ENCODE data around the gene SASS6.
"Not testable (repeated sequence)": the region's sequence is repeated elsewhere in the genome, so short reads cannot be mapped to it uniquely, and the experiment has no call there.

GRCh38 chr1:100047235-100047708, 85.5 kb downstream of the SASS6 start:
- TF ChIP-seq, protein P1, sequence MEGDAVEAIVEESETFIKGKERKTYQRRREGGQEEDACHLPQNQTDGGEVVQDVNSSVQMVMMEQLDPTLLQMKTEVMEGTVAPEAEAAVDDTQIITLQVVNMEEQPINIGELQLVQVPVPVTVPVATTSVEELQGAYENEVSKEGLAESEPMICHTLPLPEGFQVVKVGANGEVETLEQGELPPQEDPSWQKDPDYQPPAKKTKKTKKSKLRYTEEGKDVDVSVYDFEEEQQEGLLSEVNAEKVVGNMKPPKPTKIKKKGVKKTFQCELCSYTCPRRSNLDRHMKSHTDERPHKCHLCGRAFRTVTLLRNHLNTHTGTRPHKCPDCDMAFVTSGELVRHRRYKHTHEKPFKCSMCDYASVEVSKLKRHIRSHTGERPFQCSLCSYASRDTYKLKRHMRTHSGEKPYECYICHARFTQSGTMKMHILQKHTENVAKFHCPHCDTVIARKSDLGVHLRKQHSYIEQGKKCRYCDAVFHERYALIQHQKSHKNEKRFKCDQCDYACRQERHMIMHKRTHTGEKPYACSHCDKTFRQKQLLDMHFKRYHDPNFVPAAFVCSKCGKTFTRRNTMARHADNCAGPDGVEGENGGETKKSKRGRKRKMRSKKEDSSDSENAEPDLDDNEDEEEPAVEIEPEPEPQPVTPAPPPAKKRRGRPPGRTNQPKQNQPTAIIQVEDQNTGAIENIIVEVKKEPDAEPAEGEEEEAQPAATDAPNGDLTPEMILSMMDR (IDR thresholded peaks at IDR 0.05; ENCODE audit: low read depth, low read length, missing input control) = not testable (repeated sequence)
- TF ChIP-seq JUND (IDR thresholded peaks at IDR 0.05); FOXA1 (IDR thresholded peaks at IDR 0.05); GABPA (IDR thresholded peaks at IDR 0.05 in 1 of 2, conservative IDR thresholded peaks at IDR 0.05 in 1 of 2): not testable (repeated sequence)
- TF ChIP-seq, protein P2, sequence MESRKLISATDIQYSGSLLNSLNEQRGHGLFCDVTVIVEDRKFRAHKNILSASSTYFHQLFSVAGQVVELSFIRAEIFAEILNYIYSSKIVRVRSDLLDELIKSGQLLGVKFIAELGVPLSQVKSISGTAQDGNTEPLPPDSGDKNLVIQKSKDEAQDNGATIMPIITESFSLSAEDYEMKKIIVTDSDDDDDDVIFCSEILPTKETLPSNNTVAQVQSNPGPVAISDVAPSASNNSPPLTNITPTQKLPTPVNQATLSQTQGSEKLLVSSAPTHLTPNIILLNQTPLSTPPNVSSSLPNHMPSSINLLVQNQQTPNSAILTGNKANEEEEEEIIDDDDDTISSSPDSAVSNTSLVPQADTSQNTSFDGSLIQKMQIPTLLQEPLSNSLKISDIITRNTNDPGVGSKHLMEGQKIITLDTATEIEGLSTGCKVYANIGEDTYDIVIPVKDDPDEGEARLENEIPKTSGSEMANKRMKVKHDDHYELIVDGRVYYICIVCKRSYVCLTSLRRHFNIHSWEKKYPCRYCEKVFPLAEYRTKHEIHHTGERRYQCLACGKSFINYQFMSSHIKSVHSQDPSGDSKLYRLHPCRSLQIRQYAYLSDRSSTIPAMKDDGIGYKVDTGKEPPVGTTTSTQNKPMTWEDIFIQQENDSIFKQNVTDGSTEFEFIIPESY (IDR thresholded peaks at IDR 0.05) = not testable (repeated sequence)
- TF ChIP-seq, protein P3, sequence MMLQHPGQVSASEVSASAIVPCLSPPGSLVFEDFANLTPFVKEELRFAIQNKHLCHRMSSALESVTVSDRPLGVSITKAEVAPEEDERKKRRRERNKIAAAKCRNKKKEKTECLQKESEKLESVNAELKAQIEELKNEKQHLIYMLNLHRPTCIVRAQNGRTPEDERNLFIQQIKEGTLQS (IDR thresholded peaks at IDR 0.05) = not testable (repeated sequence)
